Spleen (tissue), 7 donors: ENCODE data around the gene TEAD1.

Experiments used
- CTCF ChIP-seq, 11 experiments: fragments of 200-600 bp in 7 of 11; fragments of 450-650 bp in 4 of 11; sonication (generic) in 4 of 11; IDR thresholded peaks in 8 of 11; conservative IDR thresholded peaks in 3 of 11; 1 replicate in 7 of 11; 2 replicates in 4 of 11; pipeline versions ENCODE4 v1.4.0 to v1.8.0; 2016 to 2021; ENCODE audit warnings: antibody characterized with exemption in 11 of 11, inconsistent platforms in 4 of 11, mild to moderate bottlenecking in 1 of 11
- POLR2A ChIP-seq, 3 donors: fragments of 450-650 bp; IDR thresholded peaks; one replicate each; pipeline ENCODE4 v1.5.1; 2017; ENCODE audit warnings: antibody characterized with exemption in 3 of 3, mild to moderate bottlenecking in 1 of 3
- POLR2AphosphoS5 ChIP-seq, 3 donors: sonication (generic); formaldehyde crosslinking; IDR thresholded peaks; one replicate each; pipeline ENCODE4 v1.5.1; 2017; ENCODE audit warnings: antibody characterized with exemption in 3 of 3
- donor health status: DM: no; HTN: no; CAD: no; lungs with moderate emphysema.
- donor health status: DM: no; HTN: no; CAD: no.
- donor health status: DM: no; HTN: no; CAD: no.

- TF ChIP-seq CTCF (IDR thresholded peaks at IDR 0.05 in 8 of 11, conservative IDR thresholded peaks at IDR 0.05 in 3 of 11), result no peak
- TF ChIP-seq POLR2AphosphoS5 (IDR thresholded peaks at IDR 0.05), result no peak
- TF ChIP-seq POLR2A (IDR thresholded peaks at IDR 0.05), result no peak
These were observed 275.2 kb downstream of the TEAD1 start for GRCh38 chr11:12949453-12949852.
